Fibroblast of upper back skin (primary cell): Measurements from ENCODE around the gene TFR2.

Experiments used
- DNase-seq: peaks from one replicate; pipeline ENCODE4 v3.0.0-alpha.2; 2013

Gene TFR2

DNA sequence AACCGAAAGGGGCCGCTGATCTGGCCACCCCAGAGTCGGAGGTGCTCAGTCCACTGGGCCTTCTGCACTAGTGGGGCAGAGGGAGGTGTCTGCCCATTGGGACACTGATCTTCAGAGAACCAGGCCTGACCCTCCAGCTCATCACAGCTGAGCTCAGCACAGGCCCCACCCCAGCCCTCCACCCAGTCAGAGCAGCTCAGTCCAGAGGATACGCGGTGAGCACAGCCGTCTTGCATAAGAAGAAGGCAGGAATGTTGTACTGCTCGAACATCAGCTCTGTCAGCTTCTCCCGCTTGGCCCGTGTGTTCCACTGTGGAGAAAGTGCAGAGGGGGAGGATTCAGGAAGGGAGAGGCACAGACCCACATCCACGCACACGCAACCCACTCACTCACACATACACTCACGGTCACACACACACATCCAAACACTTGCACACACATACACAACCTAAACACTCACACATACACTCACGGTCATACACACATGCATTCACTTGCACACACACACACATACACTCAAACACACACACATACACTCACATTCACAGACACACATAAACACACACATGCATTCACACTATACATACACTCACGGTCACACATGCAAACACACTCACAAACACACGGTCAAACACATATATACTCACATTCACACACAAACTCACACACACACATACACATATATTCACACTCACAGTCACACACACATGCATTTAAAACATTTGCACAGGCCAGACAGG, 8.6 kb upstream of the TFR2 start:
- DNase-seq, result no peak

GRCh38 chr7:100642534-100642907, 1.2 kb upstream of the TFR2 start:
- no peak for DNase-seq

DNA sequence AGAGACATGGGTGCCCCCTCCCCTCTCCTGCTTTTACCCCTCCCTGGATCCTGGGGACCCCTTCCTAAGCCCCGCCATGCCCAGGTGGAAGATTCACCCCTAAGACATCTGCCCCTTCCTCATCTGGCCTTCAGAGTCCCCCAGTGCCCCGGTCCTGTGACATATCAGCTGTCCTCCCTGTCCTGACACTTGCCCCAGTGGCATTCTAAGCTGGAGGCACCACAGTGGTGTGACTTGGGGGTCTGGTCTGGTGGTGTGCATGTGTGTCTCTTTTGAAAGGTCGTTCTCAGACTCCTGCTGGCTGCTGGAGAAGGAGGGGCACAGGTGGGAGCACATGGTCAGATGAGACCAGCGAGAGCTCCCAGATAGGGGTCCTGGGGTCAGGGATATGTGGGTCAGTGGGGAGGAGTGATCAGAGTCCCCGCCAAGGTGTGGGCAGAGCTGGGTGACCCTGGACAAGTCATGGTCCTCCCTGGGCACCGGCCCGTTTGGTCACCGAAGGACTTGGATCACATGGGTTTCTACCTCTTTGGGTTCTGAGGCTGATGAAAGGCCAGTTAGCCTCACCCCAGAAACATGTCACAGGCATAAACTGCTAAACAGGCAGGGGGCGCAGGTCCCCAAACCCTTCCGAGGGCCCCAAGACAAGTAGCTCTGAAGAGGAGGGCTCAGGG, 645 bp upstream of the TFR2 start:
- no peak for DNase-seq

GRCh38 chr7:100640517-100641440, 573 bp downstream of the TFR2 start:
- DNase-seq, result no peak

DNA sequence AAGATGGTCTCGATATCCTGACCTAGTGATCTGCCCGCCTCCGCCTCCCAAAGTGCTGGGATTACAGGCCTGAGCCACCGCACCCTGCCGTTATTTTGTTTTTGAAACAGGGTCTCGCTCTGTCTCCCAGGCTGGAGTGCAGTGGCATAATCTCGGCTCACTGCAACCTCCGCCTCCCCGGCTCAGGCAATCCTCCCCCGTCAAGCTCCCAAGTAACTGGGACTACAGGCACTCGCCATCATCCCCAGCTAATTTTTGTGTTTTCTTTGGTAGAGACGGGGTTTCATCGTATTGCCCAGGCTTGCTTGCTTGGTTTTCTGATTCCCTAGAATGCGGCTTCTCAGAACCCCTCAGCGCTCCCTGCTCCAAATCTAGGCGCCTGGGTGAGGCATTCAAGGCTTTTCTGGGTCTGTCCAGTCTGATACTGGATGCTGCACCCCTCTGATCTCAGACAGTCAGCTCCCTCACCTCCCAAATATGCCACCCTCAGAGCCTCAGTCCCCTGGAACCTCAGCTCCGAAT, 1.3 kb downstream of the TFR2 start:
- no peak for DNase-seq

DNA sequence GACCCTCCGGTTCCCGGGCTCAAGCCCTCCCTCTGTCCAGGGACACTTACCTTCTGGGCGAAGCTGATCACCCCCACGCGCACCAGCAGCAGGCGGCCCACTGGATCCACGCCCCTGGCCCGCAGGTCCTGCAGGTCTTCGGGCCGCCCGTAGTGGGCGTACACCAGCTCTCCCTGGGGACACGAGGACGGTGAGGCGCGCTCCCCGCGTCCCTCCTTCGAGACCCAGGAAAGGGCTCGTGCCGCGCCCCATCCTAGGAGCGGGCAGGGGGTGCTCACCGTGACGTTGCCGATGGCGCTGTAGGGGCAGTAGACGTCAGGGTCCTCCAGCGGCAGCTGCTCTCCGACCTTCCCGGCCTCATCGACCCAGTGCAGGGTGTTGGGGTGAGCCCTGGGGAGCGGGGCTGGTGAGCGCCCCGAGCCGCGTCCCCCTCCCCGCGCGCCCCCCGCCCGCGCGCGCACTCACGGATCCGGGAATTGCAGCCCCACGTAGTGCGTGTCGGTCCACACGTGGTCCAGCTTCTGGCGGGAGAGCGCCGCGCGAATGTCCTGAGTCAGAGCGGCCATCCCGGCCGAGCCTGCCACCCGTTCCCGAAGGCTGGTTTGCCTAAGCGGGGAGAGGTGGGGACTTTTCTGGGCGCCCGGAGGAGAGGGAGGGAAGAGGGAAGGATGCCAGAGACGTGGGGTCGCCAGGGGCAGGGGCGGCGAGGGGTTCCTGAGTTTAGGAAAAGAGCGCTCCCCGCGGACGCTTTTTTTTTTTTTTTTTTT, 8.2 kb downstream of the TFR2 start:
- peak; percentile 18 for DNase-seq

DNA sequence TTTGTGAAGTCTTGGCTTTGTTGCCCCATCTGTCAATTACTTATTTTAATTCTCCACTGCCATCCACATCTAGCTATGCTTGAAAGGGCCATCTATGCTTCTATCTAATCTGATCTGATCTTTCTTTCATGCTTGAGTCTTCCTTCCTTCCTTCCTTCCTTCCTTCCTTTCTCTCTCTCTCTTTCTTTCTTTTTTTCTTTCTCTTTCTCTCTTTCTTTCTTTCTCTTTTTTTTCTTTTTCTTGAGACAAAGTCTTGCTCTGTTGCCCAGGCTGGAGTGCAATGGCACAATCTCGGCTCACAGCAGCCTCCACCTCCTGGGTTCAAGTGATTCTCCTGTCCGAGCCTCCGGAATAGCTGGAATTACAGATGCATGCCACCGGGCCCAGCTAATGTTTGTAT, 11.3 kb downstream of the TFR2 start:
- no peak for DNase-seq

GRCh38 chr7:100629117-100629716, 12.1 kb downstream of the TFR2 start:
- DNase-seq, result no peak

- no peak for DNase-seq
Observed at GRCh38 chr7:100627238-100627549, 14.2 kb downstream of the TFR2 start.

DNA sequence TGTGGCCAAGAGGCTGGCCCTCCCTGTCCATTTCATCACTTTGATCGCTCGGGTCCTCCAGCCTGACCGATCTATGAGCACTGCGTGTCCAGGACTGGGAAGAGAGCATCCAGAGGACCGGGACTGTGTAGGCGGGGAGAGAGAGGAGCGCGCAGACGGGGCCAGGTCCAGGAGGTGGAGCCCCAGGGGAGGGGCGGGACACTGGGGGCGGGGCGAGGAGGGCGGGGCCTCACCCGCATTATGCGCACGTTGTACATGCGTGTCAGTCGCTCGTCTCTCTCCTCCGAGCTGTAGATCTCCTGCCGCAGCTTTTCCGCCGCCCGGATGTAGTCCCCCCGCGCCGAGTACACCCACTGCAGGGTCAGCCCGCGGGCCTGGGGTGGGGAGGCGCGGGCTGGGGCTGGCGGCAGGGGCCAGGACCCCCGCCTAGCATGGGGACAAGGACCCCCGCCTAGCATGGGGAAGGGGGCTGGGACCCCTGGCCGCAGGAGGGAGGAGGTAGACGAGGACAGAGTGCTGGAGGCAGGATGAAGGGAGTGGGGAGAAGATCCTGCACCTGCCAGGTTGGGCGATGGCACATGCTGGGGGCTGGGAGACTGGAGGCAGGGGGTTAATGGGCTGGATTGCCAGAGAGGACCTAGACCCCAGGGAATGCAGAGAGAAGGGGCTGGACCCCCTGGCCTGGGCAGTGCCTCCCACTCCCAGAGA, 14.7 kb downstream of the TFR2 start:
- peak; percentile 81 for DNase-seq

DNA sequence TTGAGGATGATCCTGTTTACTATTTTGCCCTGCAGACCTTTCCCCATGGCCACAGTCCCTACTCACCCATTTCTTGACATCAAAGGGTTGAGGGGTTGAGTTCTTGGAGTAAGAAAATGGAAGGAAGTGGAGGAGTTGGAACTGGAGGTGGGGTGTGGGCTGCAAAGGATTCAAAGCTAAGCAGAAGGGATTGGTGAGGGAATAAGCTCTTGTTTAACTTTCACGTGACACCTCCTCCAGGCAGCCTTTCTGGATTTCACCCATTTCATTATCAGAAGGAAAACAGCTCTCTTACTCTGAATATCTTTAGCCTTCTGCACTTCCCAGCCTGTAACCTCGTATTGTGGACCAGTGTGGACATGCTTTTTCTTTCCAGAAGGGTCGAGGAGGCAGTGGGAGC, 15.3 kb downstream of the TFR2 start:
- no peak for DNase-seq

- no peak for DNase-seq
Observed at GRCh38 chr7:100623951-100624824, 17.2 kb downstream of the TFR2 start.

- DNase-seq, result no peak
Observed at GRCh38 chr7:100621554-100621953, 19.8 kb downstream of the TFR2 start.

DNA sequence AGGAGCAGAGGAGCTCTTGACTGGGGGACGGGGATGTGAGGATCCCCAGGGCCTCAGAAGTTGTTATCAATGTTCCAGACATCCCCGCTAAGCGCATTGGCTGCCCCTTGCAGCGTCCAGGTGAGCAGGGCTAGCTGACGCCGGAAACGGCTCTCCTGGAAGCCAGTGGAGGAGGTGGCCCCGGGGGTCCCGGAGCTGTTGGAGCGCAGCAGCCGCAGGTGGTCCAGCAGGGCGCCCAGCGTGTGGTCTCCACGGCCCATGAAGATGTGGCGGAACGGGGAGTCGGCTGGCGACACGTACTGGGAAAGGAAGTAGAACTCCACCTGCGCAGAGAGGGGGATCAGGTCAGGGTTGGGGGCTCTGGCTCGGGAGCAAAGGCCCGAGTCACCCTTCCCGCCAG, 20.5 kb downstream of the TFR2 start:
- no peak for DNase-seq

- no peak for DNase-seq
Observed at GRCh38 chr7:100620239-100620638, 21.1 kb downstream of the TFR2 start.

- DNase-seq, result no peak
Observed at GRCh38 chr7:100614308-100614861, 27.0 kb downstream of the TFR2 start.

- DNase-seq, result no peak
Observed at GRCh38 chr7:100613412-100614175, 27.8 kb downstream of the TFR2 start.

- no peak for DNase-seq
Observed at GRCh38 chr7:100612730-100613390, 28.5 kb downstream of the TFR2 start.
